ENCODE results near the gene KCNAB1. TPM values are rescaled to one million over a fixed set of nuclear protein-coding genes. Genes with fewer than 3 reads are reported as not detected.

KCNAB1 gene
- total RNA-seq, 1 donor from 2014 or later: 3.2 TPM

DNA sequence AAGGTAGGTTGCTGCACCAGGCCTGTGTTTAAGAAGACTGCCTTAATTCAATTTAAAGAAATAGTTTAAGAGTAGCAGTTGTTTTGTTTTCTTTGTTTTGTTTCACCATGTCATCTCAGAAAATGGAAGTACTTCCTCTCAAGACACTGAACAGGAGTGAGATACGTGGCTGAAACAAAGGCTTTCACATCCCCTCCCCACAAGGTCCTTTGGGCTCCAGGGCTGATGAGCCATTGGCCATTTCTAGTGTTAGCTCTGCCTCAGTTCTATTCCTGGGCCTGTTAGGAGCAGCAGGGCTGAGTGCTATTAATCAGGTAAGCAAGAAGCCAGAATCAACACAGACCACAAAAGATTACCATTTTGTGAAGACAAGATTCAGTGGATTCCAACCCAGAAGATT lies 132.8 kb downstream of the KCNAB1 start:
- Histone ChIP-seq H3K9me3 (no peaks in the 10 kb centered on the region), H3K27ac (no peak overlapping the region), H3K27me3 (no peaks in the 10 kb centered on the region), H3K36me3 (no peaks in the 10 kb centered on the region), H3K4me1 (no peaks in the 10 kb centered on the region), H3K4me3 (no peak overlapping the region)
- DNase-seq (no peak), ATAC-seq (no peak)
- TF ChIP-seq, protein P1, sequence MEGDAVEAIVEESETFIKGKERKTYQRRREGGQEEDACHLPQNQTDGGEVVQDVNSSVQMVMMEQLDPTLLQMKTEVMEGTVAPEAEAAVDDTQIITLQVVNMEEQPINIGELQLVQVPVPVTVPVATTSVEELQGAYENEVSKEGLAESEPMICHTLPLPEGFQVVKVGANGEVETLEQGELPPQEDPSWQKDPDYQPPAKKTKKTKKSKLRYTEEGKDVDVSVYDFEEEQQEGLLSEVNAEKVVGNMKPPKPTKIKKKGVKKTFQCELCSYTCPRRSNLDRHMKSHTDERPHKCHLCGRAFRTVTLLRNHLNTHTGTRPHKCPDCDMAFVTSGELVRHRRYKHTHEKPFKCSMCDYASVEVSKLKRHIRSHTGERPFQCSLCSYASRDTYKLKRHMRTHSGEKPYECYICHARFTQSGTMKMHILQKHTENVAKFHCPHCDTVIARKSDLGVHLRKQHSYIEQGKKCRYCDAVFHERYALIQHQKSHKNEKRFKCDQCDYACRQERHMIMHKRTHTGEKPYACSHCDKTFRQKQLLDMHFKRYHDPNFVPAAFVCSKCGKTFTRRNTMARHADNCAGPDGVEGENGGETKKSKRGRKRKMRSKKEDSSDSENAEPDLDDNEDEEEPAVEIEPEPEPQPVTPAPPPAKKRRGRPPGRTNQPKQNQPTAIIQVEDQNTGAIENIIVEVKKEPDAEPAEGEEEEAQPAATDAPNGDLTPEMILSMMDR (IDR thresholded peaks at IDR 0.05): no peak
- intact Hi-C loops (cut with DNase I): no loop called here

- Histone ChIP-seq H3K27ac (no peak overlapping the region), H3K36me3 (no peaks in the 10 kb centered on the region), H3K4me3 (no peak overlapping the region), H3K27me3 (no peaks in the 10 kb centered on the region), H3K9me3 (no peaks in the 10 kb centered on the region), H3K4me1 (no peaks in the 10 kb centered on the region)
- DNase-seq (no peak), ATAC-seq (no peak)
- TF ChIP-seq, protein P1 (IDR thresholded peaks at IDR 0.05): no peak
- intact Hi-C loops (cut with DNase I): no loop called here
These were observed 135.9 kb downstream of the KCNAB1 start for GRCh38 chr3:156256256-156256655.

- H3K4me3 ChIP-seq: no peak overlapping the region
- intact Hi-C loops (cut with DNase I): no loop called here
- no peak for ATAC-seq
These were observed 136.6 kb downstream of the KCNAB1 start for GRCh38 chr3:156256945-156257344.

GRCh38 chr3:156258301-156258700 lies 137.9 kb downstream of the KCNAB1 start:
- no peak for ATAC-seq
- intact Hi-C loops (cut with DNase I): no loop called here

More at GRCh38 chr3:156256945-156257344, 136.6 kb downstream of the KCNAB1 start:
- no peaks in the 10 kb centered on the region for H3K4me1 ChIP-seq
- no peaks in the 10 kb centered on the region for H3K27me3 ChIP-seq
- no peaks in the 10 kb centered on the region for H3K36me3 ChIP-seq
- TF ChIP-seq, protein P1 (IDR thresholded peaks at IDR 0.05): no peak
- no peak for DNase-seq
- no peak overlapping the region for H3K27ac ChIP-seq
- H3K9me3 ChIP-seq: no peaks in the 10 kb centered on the region

GRCh38 chr3:156259896-156260295 lies 139.5 kb downstream of the KCNAB1 start:
- H3K27ac ChIP-seq: no peak overlapping the region
- no peak for ATAC-seq
- no peaks in the 10 kb centered on the region for H3K4me1 ChIP-seq
- intact Hi-C loops (cut with DNase I): no loop called here
- TF ChIP-seq, protein P1 (IDR thresholded peaks at IDR 0.05): no peak
- DNase-seq: no peak
- H3K4me3 ChIP-seq: no peak overlapping the region
- no peaks in the 10 kb centered on the region for H3K36me3 ChIP-seq
- H3K27me3 ChIP-seq: no peaks in the 10 kb centered on the region
- H3K9me3 ChIP-seq: no peaks in the 10 kb centered on the region

More at GRCh38 chr3:156258301-156258700, 137.9 kb downstream of the KCNAB1 start:
- no peak for DNase-seq
- H3K9me3 ChIP-seq: no peaks in the 10 kb centered on the region
- H3K4me3 ChIP-seq: no peak overlapping the region
- TF ChIP-seq, protein P1 (IDR thresholded peaks at IDR 0.05): no peak
- no peak overlapping the region for H3K27ac ChIP-seq
- H3K36me3 ChIP-seq: no peaks in the 10 kb centered on the region
- no peaks in the 10 kb centered on the region for H3K4me1 ChIP-seq
- H3K27me3 ChIP-seq: no peaks in the 10 kb centered on the region

GRCh38 chr3:156260331-156260730 lies 140.0 kb downstream of the KCNAB1 start:
- no peaks in the 10 kb centered on the region for H3K9me3 ChIP-seq
- H3K27ac ChIP-seq: no peak overlapping the region
- TF ChIP-seq, protein P1 (IDR thresholded peaks at IDR 0.05): no peak
- intact Hi-C loops (cut with DNase I): no loop called here
- no peaks in the 10 kb centered on the region for H3K4me1 ChIP-seq
- no peak overlapping the region for H3K4me3 ChIP-seq
- ATAC-seq: no peak
- no peak for DNase-seq
- H3K36me3 ChIP-seq: no peaks in the 10 kb centered on the region
- no peaks in the 10 kb centered on the region for H3K27me3 ChIP-seq
